ENCODE results near the gene SPTBN1.

SPTBN1 gene

DNA sequence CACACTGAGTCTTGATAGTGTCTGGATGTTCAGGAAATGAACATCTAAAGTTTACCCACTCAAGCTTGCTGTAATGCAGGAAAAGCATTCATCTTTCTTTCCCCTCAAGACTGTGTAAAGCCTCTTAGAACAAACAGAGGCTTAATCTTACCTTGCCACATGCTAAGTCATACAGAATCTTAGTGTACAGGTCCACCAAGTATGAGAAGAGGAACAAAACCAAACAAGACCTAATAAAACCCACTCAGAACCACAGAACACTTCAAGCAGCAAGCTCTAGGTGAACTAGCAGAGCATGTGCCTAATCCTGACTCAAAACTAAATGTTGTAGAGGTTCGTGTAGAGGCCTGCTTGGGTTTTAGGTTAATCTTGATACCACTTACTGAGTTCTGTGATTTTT is 97.6 kb downstream of the SPTBN1 start:
- no peak for DNase-seq (ENCODE audit: low spot score)

GRCh38 chr2:54555318-54555837 is 99.3 kb downstream of the SPTBN1 start:
- DNase-seq (ENCODE audit: low spot score): no peak

- peak; percentile 51 for DNase-seq (ENCODE audit: low spot score)
Measured at GRCh38 chr2:54556621-54557121, 100.5 kb downstream of the SPTBN1 start.

- DNase-seq (ENCODE audit: low spot score): no peak
Measured at GRCh38 chr2:54557211-54557600, 101.1 kb downstream of the SPTBN1 start.

GRCh38 chr2:54557601-54558187 is 101.6 kb downstream of the SPTBN1 start:
- DNase-seq (ENCODE audit: low spot score): no peak

DNA sequence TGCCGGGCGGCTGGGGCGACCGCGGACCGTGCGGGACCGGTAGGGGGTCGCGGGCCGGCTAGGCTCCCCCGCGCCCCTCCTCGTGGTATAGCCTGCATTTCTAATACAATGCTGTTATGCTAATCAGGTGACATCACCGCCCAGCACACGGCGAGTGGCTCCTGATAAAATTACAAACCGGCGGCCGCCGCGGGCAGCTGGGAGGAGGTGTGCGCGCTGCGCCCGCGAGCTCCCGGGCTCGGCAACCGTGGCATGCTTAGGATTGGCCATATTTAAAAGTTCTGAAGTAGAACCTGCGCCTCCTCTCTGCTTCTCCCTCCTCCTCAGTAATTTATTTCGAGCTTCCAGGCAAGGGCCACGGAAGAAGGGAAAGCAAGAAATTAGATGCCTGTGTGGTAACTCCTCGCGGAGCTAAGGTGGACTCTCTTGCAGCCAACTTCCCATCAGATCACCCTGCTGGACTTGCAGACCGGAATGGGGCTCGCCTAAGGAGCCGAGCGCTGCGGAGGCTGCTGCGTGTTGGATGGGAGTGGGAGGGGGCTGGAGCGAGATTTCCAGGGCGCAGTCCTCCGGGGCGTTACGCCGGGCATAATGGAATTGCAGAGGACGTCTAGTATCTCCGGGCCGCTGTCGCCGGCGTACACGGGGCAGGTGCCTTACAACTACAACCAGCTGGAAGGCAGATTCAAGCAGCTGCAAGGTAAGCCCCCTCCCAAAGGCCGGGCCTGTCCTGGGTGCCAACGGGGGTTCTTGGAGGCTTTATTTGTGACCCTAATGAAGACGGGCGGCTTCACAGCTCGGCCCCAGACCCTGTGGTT is 102.3 kb downstream of the SPTBN1 start:
- DNase-seq (ENCODE audit: low spot score): peak; percentile 33

GRCh38 chr2:54559006-54559445 is 102.9 kb downstream of the SPTBN1 start:
- no peak for DNase-seq (ENCODE audit: low spot score)

DNA sequence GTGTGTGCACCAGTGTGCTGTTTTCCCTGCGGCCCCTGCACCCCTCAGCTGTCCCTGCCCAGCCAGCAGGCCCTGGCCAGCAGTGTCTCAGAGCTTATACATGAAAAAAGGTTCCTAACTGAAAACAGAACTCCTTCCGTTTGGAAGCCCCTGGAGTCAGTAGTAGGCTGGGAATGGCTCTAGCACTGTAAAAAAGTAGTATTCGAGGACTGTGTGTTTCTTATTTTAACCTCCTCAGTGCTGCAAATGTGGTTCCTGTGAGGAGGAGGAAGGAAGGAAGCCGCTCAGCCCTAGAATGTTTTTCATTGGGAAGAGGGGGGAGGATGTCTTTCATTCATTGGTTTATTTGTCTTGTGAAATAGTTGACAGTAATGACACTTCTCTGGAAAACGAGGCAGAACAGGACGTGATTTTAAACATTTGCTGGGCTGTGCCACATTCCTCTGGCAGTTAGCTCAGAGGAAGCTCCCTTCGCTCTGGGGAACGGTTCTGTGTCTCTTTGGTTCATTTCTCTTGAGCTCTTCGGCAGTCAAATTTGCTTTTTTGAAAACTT is 103.5 kb downstream of the SPTBN1 start:
- peak; percentile 76 for DNase-seq (ENCODE audit: low spot score)

DNA sequence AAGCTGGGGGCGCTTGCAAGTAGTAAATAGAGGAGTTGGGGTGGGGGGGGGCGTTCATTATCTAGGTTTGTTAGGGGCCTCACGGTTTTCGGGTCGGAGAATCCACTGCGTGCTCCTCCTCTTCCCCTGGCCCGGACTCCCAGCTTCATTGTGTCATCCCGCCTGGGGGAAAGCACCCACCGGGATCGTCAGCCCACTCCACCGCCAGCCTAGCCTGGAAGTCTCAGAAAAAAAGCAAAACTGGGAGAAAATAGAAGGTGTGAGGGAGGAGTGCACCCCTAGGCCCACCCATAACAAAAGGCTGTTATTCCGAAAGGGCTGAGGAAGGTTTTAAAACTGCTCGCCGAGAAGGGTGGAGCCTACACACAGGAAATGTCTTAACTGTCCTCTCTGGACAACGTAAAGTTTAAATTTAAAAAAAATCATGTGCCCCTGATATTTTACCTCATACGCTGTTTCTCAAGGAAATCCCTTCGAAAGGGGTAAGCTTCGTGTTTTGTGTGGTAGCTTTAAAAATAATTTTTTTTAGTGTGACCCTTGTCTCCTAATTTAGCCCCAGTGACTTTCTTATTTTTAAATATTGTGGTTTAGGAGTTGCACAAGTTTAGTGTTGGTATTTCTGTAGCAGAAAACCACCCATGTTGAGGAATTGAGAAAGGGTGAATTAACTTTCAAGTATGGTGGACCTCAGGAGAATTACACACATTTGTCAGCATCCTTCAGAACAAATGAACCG is 104.2 kb downstream of the SPTBN1 start:
- peak; percentile 45 for DNase-seq (ENCODE audit: low spot score)

- DNase-seq (ENCODE audit: low spot score): no peak
Measured at GRCh38 chr2:54561010-54561409, 104.9 kb downstream of the SPTBN1 start.

DNA sequence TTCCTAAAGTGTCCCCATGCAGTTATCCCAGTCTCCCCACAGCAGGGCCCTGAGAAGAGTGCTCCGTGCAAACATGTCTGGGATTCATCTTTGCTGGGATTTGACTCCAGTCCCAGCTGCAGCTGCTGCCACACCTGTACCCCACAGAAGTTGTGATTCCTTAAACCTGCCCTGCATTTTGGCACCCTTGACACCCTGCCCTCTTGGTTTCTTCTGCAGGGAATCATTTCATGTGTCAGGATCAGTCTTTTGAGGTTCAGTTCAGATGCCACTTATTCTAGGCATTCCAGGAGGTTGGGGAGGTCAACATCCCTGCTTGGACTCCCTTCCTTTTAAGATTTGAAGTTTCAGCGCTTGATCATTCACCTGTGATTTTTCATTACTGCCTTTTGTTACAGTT is 108.3 kb downstream of the SPTBN1 start:
- DNase-seq (ENCODE audit: low spot score): no peak

DNA sequence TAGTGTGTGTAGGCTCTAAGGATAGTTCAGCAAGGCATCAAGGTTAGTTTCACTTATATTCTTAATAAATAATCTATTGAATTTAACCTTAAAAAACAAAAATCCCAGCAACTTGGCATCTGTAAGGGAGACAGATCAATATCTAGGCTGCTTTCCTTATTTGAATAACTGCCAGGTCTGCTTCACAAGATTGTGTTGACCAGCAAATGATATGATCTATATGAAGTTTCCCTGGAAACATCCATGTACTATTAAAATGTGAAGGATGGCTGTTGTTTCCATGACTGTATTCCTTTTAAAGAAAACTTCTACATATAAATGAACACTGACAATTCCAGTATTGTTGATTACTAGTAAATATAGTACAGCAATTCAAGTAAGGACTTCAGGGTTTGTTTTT is 109.4 kb downstream of the SPTBN1 start:
- no peak for DNase-seq (ENCODE audit: low spot score)

GRCh38 chr2:54566896-54567295 is 110.8 kb downstream of the SPTBN1 start:
- DNase-seq (ENCODE audit: low spot score): no peak

- no peak for DNase-seq (ENCODE audit: low spot score)
Measured at GRCh38 chr2:54568876-54569321, 112.8 kb downstream of the SPTBN1 start.

DNA sequence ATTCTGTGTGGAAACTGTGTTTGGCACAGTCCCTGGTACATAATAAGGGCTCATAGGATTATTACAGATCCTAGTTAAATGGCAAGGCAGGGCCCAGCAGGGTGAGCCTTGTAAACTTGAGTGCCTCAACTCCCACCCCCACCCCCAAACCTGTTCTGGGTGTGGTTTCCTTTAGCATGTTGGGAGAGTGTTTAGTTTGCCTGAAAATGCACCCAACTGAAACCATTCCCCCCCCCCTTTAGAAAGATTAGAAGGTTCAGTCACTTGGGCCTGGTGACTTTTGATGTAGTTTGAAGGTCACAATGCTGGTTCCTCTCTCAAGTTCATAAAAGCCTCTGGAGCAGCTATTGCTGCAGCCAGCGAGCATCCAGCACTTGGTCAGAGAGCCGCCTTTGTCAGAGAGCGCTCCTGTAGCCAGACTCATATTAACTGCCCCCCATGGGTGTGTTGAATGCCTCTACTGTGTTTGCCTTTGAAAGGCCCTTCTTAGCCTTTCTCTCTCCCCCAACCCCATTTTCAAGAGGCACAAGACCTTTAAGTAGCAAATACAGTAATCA is 113.7 kb downstream of the SPTBN1 start:
- DNase-seq (ENCODE audit: low spot score): no peak

DNA sequence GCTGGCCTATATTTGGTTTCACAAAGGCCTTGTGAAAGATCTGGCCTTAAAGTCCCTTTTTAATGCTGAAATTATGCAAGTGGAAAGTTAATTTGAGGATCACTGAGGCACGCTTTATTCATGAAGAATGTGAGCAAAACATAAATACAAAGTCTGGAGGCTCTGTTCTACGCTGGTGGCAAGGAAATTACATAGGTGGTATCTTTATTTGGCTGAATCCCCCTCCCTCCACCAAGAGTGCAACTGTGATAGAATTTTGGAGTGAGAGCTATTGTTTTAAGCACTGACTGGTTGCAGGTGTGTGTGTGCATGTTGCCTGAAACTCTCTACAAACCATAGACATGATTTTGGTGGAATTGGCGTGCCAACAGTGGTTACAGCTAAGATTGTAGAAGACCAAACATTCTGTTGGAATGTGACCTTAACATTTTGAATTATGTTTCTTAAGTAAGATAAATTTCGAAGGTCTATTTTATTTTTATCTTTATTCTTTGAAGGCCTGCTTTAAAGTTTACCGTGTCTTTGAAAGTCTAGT is 114.3 kb downstream of the SPTBN1 start:
- no peak for DNase-seq (ENCODE audit: low spot score)

DNA sequence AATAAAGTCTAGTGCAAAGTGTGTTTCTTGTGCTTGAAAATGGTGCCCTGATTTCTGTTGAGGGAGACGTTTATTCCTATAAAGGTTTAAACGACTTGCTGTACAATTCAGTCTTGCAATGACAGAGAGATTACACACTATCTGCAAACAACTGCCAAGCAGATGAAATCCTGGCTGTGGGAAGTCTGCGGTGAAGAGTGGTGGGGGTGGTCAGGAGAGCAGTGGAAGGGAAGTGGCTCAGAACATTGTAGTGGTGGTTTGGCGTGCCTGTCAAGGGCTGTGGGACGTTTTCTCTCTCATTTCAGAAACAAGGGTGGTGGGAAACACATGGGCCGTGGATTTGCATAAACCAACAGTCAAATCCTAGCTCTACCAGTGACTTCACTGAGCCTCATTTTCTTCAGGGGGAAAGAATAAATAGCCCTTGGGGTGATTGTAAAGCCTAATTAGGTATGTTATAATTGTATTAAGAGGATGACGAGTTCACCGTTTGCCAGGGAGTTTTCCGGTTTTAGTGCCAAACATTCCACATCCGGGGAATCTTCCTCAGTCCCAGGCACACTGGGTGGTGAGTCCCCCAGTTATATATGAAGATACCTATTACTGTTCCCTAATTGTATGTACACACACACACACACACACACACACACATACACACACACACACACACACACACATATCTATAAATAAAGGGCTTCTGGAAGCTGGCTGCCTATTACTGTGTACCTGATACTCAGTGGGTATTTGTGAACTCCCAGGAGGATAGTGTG is 115.0 kb downstream of the SPTBN1 start:
- DNase-seq (ENCODE audit: low spot score): peak; percentile 82

DNA sequence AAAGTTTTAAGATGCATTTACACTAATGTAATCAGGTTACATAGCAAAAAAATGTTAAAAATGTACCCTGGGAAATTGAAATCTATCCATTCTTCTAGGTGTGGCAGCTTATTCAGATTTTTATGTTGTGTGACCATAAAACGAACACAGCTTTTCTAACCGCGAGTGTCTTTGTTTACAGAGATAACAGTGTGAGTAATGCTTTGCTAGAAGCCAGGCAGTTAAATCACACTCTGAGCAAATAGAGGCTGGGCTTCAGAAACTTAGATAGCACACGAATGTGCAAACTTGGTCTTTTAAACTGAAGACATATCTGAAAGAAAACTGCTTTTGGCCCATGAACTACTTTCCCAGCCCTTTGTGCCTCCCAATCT is 116.1 kb downstream of the SPTBN1 start:
- DNase-seq (ENCODE audit: low spot score): peak; percentile 65

DNA sequence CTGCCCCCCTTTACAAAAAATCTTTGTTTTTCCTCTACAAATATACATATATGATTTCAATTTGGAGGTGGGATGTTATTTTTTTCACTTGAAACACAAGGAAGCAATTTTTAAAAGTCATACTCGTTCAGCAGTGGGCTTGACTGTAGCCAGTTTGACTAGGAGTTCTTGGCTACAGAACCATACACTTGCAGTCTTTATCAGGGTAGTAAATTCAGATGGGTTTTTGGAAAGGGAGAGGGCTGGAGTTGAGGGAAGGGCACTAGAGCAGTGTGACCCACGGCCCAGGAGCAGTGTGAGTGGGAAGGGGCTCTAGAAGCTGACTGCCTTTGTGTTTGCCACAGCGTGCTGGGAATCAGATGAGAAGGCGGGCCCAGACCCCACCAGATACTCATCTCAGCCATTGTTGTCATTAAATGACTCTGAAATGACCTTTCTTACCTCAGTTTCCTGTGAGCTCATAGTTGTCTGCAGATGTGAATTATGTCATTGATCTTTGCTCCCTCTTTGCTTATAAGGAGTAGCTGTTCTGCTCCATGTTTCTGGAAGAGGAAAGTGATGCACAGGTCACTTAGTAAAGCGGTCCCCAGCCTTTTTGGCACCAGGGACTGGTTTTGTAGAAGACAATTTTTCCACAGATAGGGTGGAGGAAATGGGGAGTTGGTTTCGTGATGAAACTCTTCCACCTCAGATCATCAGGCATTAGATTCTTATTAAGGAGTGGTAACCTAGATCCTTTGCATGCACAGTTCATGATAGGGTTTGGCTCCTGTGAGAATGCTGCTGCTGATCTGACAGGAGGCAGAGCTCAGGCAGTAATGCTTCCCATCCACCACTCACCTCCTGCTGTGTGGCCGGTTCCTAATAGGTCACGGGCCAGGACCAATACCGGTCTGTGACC is 116.8 kb downstream of the SPTBN1 start:
- no peak for DNase-seq (ENCODE audit: low spot score)

DNA sequence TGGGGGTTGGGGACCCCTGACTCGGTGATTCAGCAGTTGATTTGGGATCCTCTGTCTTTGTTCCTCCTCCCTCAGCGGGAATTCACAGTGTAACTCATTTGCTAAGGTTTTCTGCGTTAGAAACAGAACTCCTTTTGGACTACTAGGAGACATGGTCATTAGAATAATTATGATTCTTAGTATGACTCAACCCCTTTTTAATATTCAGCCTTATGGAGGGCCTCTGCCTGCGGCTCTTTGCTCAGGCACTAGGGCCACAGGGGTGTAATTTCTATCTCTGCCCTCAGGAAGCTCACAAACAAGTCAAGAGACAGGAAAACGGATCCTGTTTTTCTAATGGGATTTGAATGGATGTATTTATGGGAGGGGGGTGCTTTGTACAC is 117.4 kb downstream of the SPTBN1 start:
- DNase-seq (ENCODE audit: low spot score): no peak
